Calu3 (cell line): ENCODE data around the gene GRHPR. TPM values are rescaled to one million over a fixed set of nuclear protein-coding genes. Genes with fewer than 3 reads are reported as not detected.
A peak's percentile ranks its signal among the peaks of the same experiment; 100 is the strongest.

Experiments
- BruUV-seq: library from RNA; stranded (reverse); fragments of 400-500 nt; replicated peaks from 2 replicates; lab custom pipeline; 2021; lab: Mats Ljungman, UMichigan
- CTCF ChIA-PET: fragments of 300-600 bp; sonication (Branson Sonifier 250); formaldehyde crosslinking; loops from one replicate; lab custom pipeline; 2022; ENCODE audit warnings: antibody characterized with exemption; lab: Charles Lee
- DNase-seq: peaks from one replicate; pipeline ENCODE4 v3.0.0; 2022
- H3K27ac Mint-ChIP-seq: one replicate; pipeline ENCODE4 v1.8.0; 2022; ENCODE audit warnings: mixed read lengths; ENCODE audit not compliant: unreplicated experiment
- H3K27me3 Mint-ChIP-seq: one replicate; pipeline ENCODE4 v1.8.0; 2022; ENCODE audit warnings: mixed read lengths; ENCODE audit not compliant: unreplicated experiment
- H3K36me3 Mint-ChIP-seq: one replicate; pipeline ENCODE4 v1.8.0; 2022; ENCODE audit warnings: mild to moderate bottlenecking, moderate library complexity, mixed read lengths; ENCODE audit not compliant: insufficient read depth, unreplicated experiment
- H3K4me1 Mint-ChIP-seq: one replicate; pipeline ENCODE4 v1.8.0; 2022; ENCODE audit warnings: mild to moderate bottlenecking, low read depth, mixed read lengths; ENCODE audit not compliant: unreplicated experiment
- H3K4me3 Mint-ChIP-seq: one replicate; pipeline ENCODE4 v1.8.0; 2022; ENCODE audit warnings: mild to moderate bottlenecking, low read depth, moderate library complexity, mixed read lengths; ENCODE audit not compliant: unreplicated experiment
- H3K9me3 Mint-ChIP-seq: one replicate; pipeline ENCODE4 v1.8.0; 2022; ENCODE audit warnings: low read depth, mixed read lengths; ENCODE audit not compliant: unreplicated experiment
- CTCF ChIP-seq: fragments of 200-600 bp; IDR thresholded peaks from one replicate; pipeline ENCODE4 v1.8.0; 2022; ENCODE audit warnings: antibody characterized with exemption; ENCODE audit not compliant: unreplicated experiment
- intact Hi-C: fragments of 100-400 bp; cut with micrococcal nuclease; formaldehyde crosslinking; loops from one replicate; pipeline ENCODE4 v1.10.0; 2022; ENCODE audit not compliant: unreplicated experiment
- total RNA-seq: library from RNA; stranded (reverse); gene quantifications from 2 replicates; pipeline ENCODE4 v1.2.3, GENCODE V29; 2022

Gene GRHPR
- total RNA-seq, 1 experiment from 2014 or later, result 28.0 TPM

- Mint-ChIP-seq H3K27me3 (no peaks in the 10 kb centered on the region), H3K36me3 (peaks cover 5% of the 10 kb centered on the region), H3K9me3 (no peaks in the 10 kb centered on the region), H3K4me3 (no peak overlapping the region), H3K4me1 (peaks cover 9% of the 10 kb centered on the region), H3K27ac (no peak overlapping the region)
- no peak for TF ChIP-seq CTCF
- DNase-seq, result no peak
- BruUV-seq, result no TSS peak
- CTCF ChIA-PET, result no interaction called here
- intact Hi-C loops, result no loop called here
Measured at GRCh38 chr9:37480759-37481158, 58.3 kb downstream of the GRHPR start.

DNA sequence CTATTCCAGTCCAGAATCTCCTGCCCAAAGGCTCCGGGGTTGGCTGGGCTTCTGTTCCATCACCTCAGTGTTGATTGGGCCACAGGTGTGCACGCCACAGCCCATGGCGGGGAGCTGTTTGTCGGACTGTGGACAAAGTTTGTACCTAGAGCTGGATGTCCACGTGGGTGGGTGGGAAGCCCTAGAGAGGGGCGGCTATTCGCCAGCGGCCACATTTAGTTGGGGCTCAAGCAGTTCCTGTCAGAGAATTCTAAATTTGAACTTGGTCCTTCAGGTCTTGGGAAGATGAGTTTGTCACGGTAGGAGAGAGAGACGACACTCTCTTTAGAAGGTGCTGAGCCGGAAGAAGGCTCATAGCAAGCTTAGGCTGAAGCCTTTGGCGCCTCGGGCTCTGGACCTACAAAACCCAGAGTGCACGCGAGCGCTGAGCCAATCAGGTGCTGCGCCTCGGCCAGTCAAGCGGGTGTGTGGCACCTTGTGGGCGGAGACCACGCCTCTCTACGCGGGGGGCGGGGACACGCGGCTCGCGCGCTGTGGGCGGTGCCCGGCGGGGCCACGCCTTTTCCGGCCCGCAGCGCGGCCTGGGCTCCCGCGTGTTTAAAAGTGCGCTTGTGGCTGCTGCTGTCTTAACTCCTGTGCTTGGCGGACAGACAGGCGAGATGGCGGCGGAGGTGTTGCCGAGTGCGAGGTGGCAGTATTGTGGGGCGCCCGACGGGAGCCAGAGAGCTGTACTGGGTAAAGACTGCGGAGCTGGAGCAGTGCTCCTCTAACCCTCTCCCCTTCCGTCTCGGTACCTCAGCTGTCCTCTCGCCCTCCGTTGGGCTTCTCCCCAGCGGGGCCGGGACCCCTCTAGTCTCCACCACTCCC is 63.1 kb downstream of the GRHPR start, which contains the start of gene POLR1E:
TSS of gene POLR1E (plus strand) at position 560 of the 867 bp plus-strand sequence. CDS start at position 660, 100 bp downstream.
- intact Hi-C loops, result no loop called here
- Mint-ChIP-seq H3K27ac (peak within 1 kb of the TSS; percentile 85), H3K9me3 (no peaks in the 10 kb centered on the region), H3K27me3 (no peaks in the 10 kb centered on the region), H3K4me1 (peaks cover 9% of the 10 kb centered on the region), H3K4me3 (peak within 1 kb of the TSS; percentile 75), H3K36me3 (peaks cover 13% of the 10 kb centered on the region)
- peak; percentile 79 for DNase-seq
- CTCF ChIA-PET, result interaction anchor here (0.8 kb wide), 1 partner anchor 20 kb away, joined by 3 read pairs; the partner anchor contains the start of gene ZBTB5
- BruUV-seq, result TSS peak; percentile 72
- TF ChIP-seq CTCF, result no peak

GRCh38 chr9:37486256-37486615 is 63.7 kb downstream of the GRHPR start:
- peaks cover 13% of the 10 kb centered on the region for H3K36me3 Mint-ChIP-seq
- DNase-seq, result no peak
- peak overlapping the region; percentile 85 for H3K27ac Mint-ChIP-seq
- TF ChIP-seq CTCF, result no peak
- CTCF ChIA-PET, result no interaction called here
- intact Hi-C loops, result no loop called here
- H3K27me3 Mint-ChIP-seq, result no peaks in the 10 kb centered on the region
- H3K4me1 Mint-ChIP-seq, result peaks cover 9% of the 10 kb centered on the region
- TSS peak; percentile 32 for BruUV-seq
- H3K9me3 Mint-ChIP-seq, result no peaks in the 10 kb centered on the region
- peak overlapping the region; percentile 75 for H3K4me3 Mint-ChIP-seq

Other genes starting within 250 kb of the GRHPR start
- 4.7 and 5.3 TPM in 2 replicates for gene ZBTB5, start 42.8 kb downstream of the GRHPR start, total RNA-seq
- 11.9 and 12.5 TPM in 2 replicates for gene POLR1E, start 63.3 kb downstream of the GRHPR start, total RNA-seq
- 0.94 and 1.1 TPM in 2 replicates for gene FBXO10, start 153.7 kb downstream of the GRHPR start, total RNA-seq
- gene TOMM5, start 169.9 kb downstream of the GRHPR start, total RNA-seq, result 49.3 and 55.8 TPM in 2 replicates
- not detected in 2 replicates for gene FRMPD1, start 228.3 kb downstream of the GRHPR start, total RNA-seq